OCI-LY7 (cell line): Measurements from ENCODE around the gene CCHCR1. TPM values are rescaled to one million over a fixed set of nuclear protein-coding genes. Genes with fewer than 3 reads are reported as not detected.

Source experiments
- BruUV-seq: library from RNA; stranded (reverse); fragments of 400-500 nt; replicated peaks from 2 replicates; lab custom pipeline; 2021; lab: Mats Ljungman, UMichigan
- CTCF ChIA-PET: fragments of 300-600 bp; sonication (Branson Sonifier 250); formaldehyde crosslinking; loops from one replicate; lab custom pipeline; 2022; ENCODE audit warnings: antibody characterized with exemption; ENCODE audit not compliant: unreplicated experiment; lab: Charles Lee
- POLR2A ChIA-PET: fragments of 300-600 bp; sonication (Branson Sonifier 250); formaldehyde crosslinking; loops from one replicate; lab custom pipeline; 2022; ENCODE audit warnings: antibody characterized with exemption; lab: Charles Lee
- DNase-seq: peaks from one replicate; pipeline ENCODE4 v3.0.0-alpha.2; 2015; ENCODE audit warnings: low spot score
- H2AFZ ChIP-seq: fragments of 200-600 bp; sonication (generic), shearing (Covaris generic); 2 replicates; pipeline ENCODE4 v1.6.1; 2014; ENCODE audit warnings: mild to moderate bottlenecking, antibody characterized with exemption, low read length, moderate library complexity
- H3K27ac ChIP-seq: fragments of 200-600 bp; sonication (generic); 2 replicates; pipeline ENCODE4 v1.5.1; 2014; ENCODE audit warnings: mixed run types, low read depth, mild to moderate bottlenecking, moderate library complexity, low read length, inconsistent platforms; ENCODE audit not compliant: poor library complexity, severe bottlenecking
- H3K36me3 ChIP-seq: fragments of 200-600 bp; sonication (generic); 2 replicates; pipeline ENCODE4 v1.6.1; 2014; ENCODE audit warnings: mild to moderate bottlenecking, antibody characterized with exemption, low read length, moderate library complexity, mixed read lengths; ENCODE audit not compliant: insufficient read depth
- H3K4me1 ChIP-seq: fragments of 200-600 bp; sonication (generic); 2 replicates; pipeline ENCODE4 v1.5.1; 2014; ENCODE audit warnings: mild to moderate bottlenecking, low read length; ENCODE audit not compliant: insufficient read depth, poor library complexity, severe bottlenecking
- H3K4me2 ChIP-seq: fragments of 200-600 bp; sonication (generic); 2 replicates; pipeline ENCODE4 v1.6.1; 2014; ENCODE audit warnings: mild to moderate bottlenecking, low read length
- H3K4me3 ChIP-seq: fragments of 200-600 bp; sonication (generic); 2 replicates; pipeline ENCODE4 v1.5.1; 2014; ENCODE audit warnings: mild to moderate bottlenecking, low read depth, low read length; ENCODE audit not compliant: poor library complexity, severe bottlenecking
- H3K79me2 ChIP-seq: fragments of 200-600 bp; sonication (generic); 2 replicates; pipeline ENCODE4 v1.6.1; 2016; ENCODE audit warnings: low read depth, mild to moderate bottlenecking, low read length, moderate library complexity, mixed read lengths; ENCODE audit not compliant: insufficient read depth
- H3K9me2 ChIP-seq: fragments of 200-600 bp; sonication (generic); 2 replicates; pipeline ENCODE4 v1.6.1; 2016; ENCODE audit warnings: mild to moderate bottlenecking, low read length, mixed read lengths; ENCODE audit not compliant: insufficient read depth
- H3K9me3 ChIP-seq: fragments of 200-600 bp; sonication (generic); 2 replicates; pipeline ENCODE4 v1.6.1; 2014; ENCODE audit warnings: mild to moderate bottlenecking, mixed run types, low read length, mixed read lengths
- H4K20me1 ChIP-seq: fragments of 200-600 bp; sonication (generic); 2 replicates; pipeline ENCODE4 v1.6.1; 2014; ENCODE audit warnings: mild to moderate bottlenecking, antibody characterized with exemption, low read length, moderate library complexity, mixed read lengths; ENCODE audit not compliant: insufficient read depth
- CTCF ChIP-seq: fragments of 200-600 bp; sonication (generic); conservative IDR thresholded peaks from 2 replicates; pipeline ENCODE4 v1.5.1; 2014; ENCODE audit warnings: mild to moderate bottlenecking, antibody characterized with exemption, low read length, moderate library complexity, mixed read lengths
- EZH2phosphoT487 ChIP-seq: fragments of 200-600 bp; sonication (generic); IDR thresholded peaks from 2 replicates; pipeline ENCODE4 v1.6.1; 2018; ENCODE audit warnings: low read depth, borderline replicate concordance, mild to moderate bottlenecking, mixed run types, antibody characterized with exemption, low read length, moderate library complexity, mixed read lengths
- intact Hi-C: fragments of 100-400 bp; cut with micrococcal nuclease; formaldehyde crosslinking; loops from one replicate; pipeline ENCODE4 v1.10.0; 2022; ENCODE audit not compliant: unreplicated experiment
- total RNA-seq, 2 experiments: library from RNA; depleted of rRNA in 1 of 2; stranded (reverse); fragments of >200 nt in 1 of 2; shearing (Covaris generic) in 1 of 2; gene quantifications; 2 replicates each; pipeline ENCODE4 v1.2.3, GENCODE V29; 2014 to 2022

The CCHCR1 gene
- total RNA-seq, 2 experiments from 2014 or later = 23.9 to 33.0 TPM

- no peak overlapping the region for H2AFZ ChIP-seq
- BruUV-seq = no TSS peak
- ChIA-PET POLR2A (interaction anchor here (1.7 kb wide), 1 partner anchor 12 kb away, joined by 4 read pairs; the partner anchor contains the start of gene CCHCR1), CTCF (no interaction called here)
- H3K4me2 ChIP-seq = no peak overlapping the region
- no peak for DNase-seq
- no peaks in the 10 kb centered on the region for H3K9me3 ChIP-seq
- no peaks in the 10 kb centered on the region for H3K4me1 ChIP-seq
- H3K4me3 ChIP-seq = no peak overlapping the region
- H3K9me2 ChIP-seq = no peaks in the 10 kb centered on the region
- intact Hi-C loops = no loop called here
- no peaks in the 10 kb centered on the region for H3K36me3 ChIP-seq
- TF ChIP-seq EZH2phosphoT487 (no peak), CTCF (no peak)
- H3K79me2 ChIP-seq = no peaks in the 10 kb centered on the region
- H4K20me1 ChIP-seq = no peaks in the 10 kb centered on the region
- no peak overlapping the region for H3K27ac ChIP-seq
Observed at GRCh38 chr6:31144970-31145340, 12.6 kb downstream of the CCHCR1 start.

GRCh38 chr6:31144296-31144969 lies 13.2 kb downstream of the CCHCR1 start:
- H2AFZ ChIP-seq = no peak overlapping the region
- no peaks in the 10 kb centered on the region for H3K36me3 ChIP-seq
- no peaks in the 10 kb centered on the region for H3K9me2 ChIP-seq
- no TSS peak for BruUV-seq
- H3K27ac ChIP-seq = no peak overlapping the region
- H3K4me1 ChIP-seq = no peaks in the 10 kb centered on the region
- no peak for TF ChIP-seq EZH2phosphoT487
- no peak for TF ChIP-seq CTCF
- intact Hi-C loops = no loop called here
- no peaks in the 10 kb centered on the region for H3K79me2 ChIP-seq
- no peak overlapping the region for H3K4me3 ChIP-seq
- CTCF ChIA-PET = interaction anchor here (0.6 kb wide), 1 partner anchor 262 kb away, joined by 3 read pairs; no protein-coding TSS in a partner anchor
- DNase-seq = no peak
- no peak overlapping the region for H3K4me2 ChIP-seq
- POLR2A ChIA-PET = interaction anchor here (1.7 kb wide), 1 partner anchor 13 kb away, joined by 4 read pairs; the partner anchor contains the start of gene CCHCR1
- no peaks in the 10 kb centered on the region for H4K20me1 ChIP-seq
- H3K9me3 ChIP-seq = no peaks in the 10 kb centered on the region

GRCh38 chr6:31143148-31143547 lies 14.5 kb downstream of the CCHCR1 start:
- H3K27ac ChIP-seq = no peak overlapping the region
- intact Hi-C loops = no loop called here
- DNase-seq = no peak
- ChIA-PET CTCF (no interaction called here), POLR2A (interaction anchor here (0.7 kb wide), 1 partner anchor 10 kb away, joined by 3 read pairs; no protein-coding TSS in a partner anchor)
- no peak for TF ChIP-seq EZH2phosphoT487
- no peak for TF ChIP-seq CTCF
- no peak overlapping the region for H3K4me3 ChIP-seq
- H4K20me1 ChIP-seq = no peaks in the 10 kb centered on the region
- no peaks in the 10 kb centered on the region for H3K79me2 ChIP-seq
- H2AFZ ChIP-seq = no peak overlapping the region
- no peak overlapping the region for H3K4me2 ChIP-seq
- no TSS peak for BruUV-seq
- no peaks in the 10 kb centered on the region for H3K36me3 ChIP-seq
- H3K4me1 ChIP-seq = no peaks in the 10 kb centered on the region
- H3K9me3 ChIP-seq = no peaks in the 10 kb centered on the region
- H3K9me2 ChIP-seq = no peaks in the 10 kb centered on the region
